Naive thymus-derived CD4-positive, alpha-beta T cell (primary cell): Measurements from ENCODE around the gene TGFBR3. TPM values are rescaled to one million over a fixed set of nuclear protein-coding genes. Genes with fewer than 3 reads are reported as not detected.

Experiments
- ATAC-seq: fragments of 150-1000 bp; cut with Tn5 transposase; 2 replicates; pipeline ENCODE4 v1.10.0; 2021; ENCODE audit warnings: mild to moderate bottlenecking, moderate library complexity
- CTCF ChIA-PET: fragments of 350-600 bp; sonication (Branson Sonifier 250); formaldehyde crosslinking; loops from one replicate; lab custom pipeline; 2021; ENCODE audit warnings: antibody characterized with exemption; lab: Charles Lee
- POLR2A ChIA-PET: fragments of 350-600 bp; sonication (Branson Sonifier 250); formaldehyde crosslinking; loops from one replicate; lab custom pipeline; 2021; ENCODE audit warnings: antibody characterized with exemption, inconsistent platforms; lab: Charles Lee
- DNase-seq, 9 donors: peaks; one replicate each; pipeline versions ENCODE4 v3.0.0 to v3.0.0-alpha.2; 2020 to 2022; ENCODE audit warnings: mixed read lengths in 1 of 9
- H3K27ac ChIP-seq: one replicate; pipeline ENCODE4 v1.7.0; 2013; ENCODE audit warnings: mild to moderate bottlenecking, low read depth, low read length, moderate library complexity
- H3K27me3 ChIP-seq, 2 donors: one replicate each; pipeline ENCODE4 v1.7.0; 2013; ENCODE audit warnings: low read length in 2 of 2, mild to moderate bottlenecking in 2 of 2, moderate library complexity in 2 of 2; ENCODE audit not compliant: control insufficient read depth in 2 of 2, insufficient read depth in 2 of 2
- H3K36me3 ChIP-seq, 3 experiments: 1 replicate in 2 of 3; 2 replicates in 1 of 3; pipeline ENCODE4 v1.7.0; 2013; ENCODE audit warnings: low read length in 3 of 3, mild to moderate bottlenecking in 3 of 3, moderate library complexity in 1 of 3; ENCODE audit not compliant: insufficient read depth in 3 of 3, control insufficient read depth in 2 of 3
- H3K4me1 ChIP-seq, 2 donors: one replicate each; pipeline ENCODE4 v1.7.0; 2013; ENCODE audit warnings: low read length in 2 of 2, mild to moderate bottlenecking in 2 of 2, moderate library complexity in 1 of 2; ENCODE audit not compliant: control insufficient read depth in 2 of 2, insufficient read depth in 2 of 2
- H3K4me3 ChIP-seq: 2 replicates; pipeline ENCODE4 v1.7.0; 2013; ENCODE audit warnings: mild to moderate bottlenecking, low read length
- H3K9me3 ChIP-seq, 3 experiments: 1 replicate in 2 of 3; 2 replicates in 1 of 3; pipeline ENCODE4 v1.7.0; 2013; ENCODE audit warnings: low read length in 3 of 3; ENCODE audit not compliant: control insufficient read depth in 2 of 3
- H3K27ac Mint-ChIP-seq, 9 donors: one replicate each; pipeline ENCODE4 v1.8.0; 2020 to 2022; ENCODE audit warnings: mixed read lengths in 9 of 9, mild to moderate bottlenecking in 8 of 9, moderate library complexity in 5 of 9, inconsistent platforms in 2 of 9
- H3K27me3 Mint-ChIP-seq, 5 donors: one replicate each; pipeline ENCODE4 v1.8.0; 2021 to 2022; ENCODE audit warnings: mixed read lengths in 5 of 5, mild to moderate bottlenecking in 1 of 5
- H3K36me3 Mint-ChIP-seq, 5 donors: one replicate each; pipeline ENCODE4 v1.8.0; 2020 to 2022; ENCODE audit warnings: mixed read lengths in 5 of 5, mild to moderate bottlenecking in 3 of 5, inconsistent platforms in 1 of 5
- H3K4me1 Mint-ChIP-seq, 7 donors: one replicate each; pipeline ENCODE4 v1.8.0; 2020 to 2022; ENCODE audit warnings: mixed read lengths in 7 of 7, mild to moderate bottlenecking in 3 of 7, inconsistent platforms in 1 of 7
- H3K4me3 Mint-ChIP-seq, 10 donors: one replicate each; pipeline ENCODE4 v1.8.0; 2020 to 2022; ENCODE audit warnings: mild to moderate bottlenecking in 10 of 10, mixed read lengths in 10 of 10, moderate library complexity in 6 of 10, inconsistent platforms in 2 of 10
- H3K9me3 Mint-ChIP-seq, 11 donors: one replicate each; pipeline ENCODE4 v1.8.0; 2020 to 2022; ENCODE audit warnings: mixed read lengths in 11 of 11, mild to moderate bottlenecking in 4 of 11, inconsistent platforms in 1 of 11, moderate library complexity in 1 of 11
- intact Hi-C, 2 donors: fragments of 100-400 bp; cut with micrococcal nuclease; formaldehyde crosslinking; loops; one replicate each; pipeline ENCODE4 v1.15.1; 2023
- polyA plus RNA-seq, 2 donors: library from polyadenylated mRNA; unstranded; fragments of 300-500 nt; fragmentation: Illumina TruSeq; gene quantifications; one replicate each; pipeline ENCODE4 v1.2.3, GENCODE V29; 2021
- total RNA-seq, 6 experiments: library from RNA in 5 of 6; stranded (reverse) in 5 of 6; gene quantifications; 1 replicate in 5 of 6; 2 replicates in 1 of 6; pipeline ENCODE4 v1.2.3 and lab custom pipeline; 2021 to 2026

TGFBR3 gene
- total and polyA plus RNA-seq, 7 experiments from 2014 or later: 9.4 to 36.3 (median 11.4) TPM

DNA sequence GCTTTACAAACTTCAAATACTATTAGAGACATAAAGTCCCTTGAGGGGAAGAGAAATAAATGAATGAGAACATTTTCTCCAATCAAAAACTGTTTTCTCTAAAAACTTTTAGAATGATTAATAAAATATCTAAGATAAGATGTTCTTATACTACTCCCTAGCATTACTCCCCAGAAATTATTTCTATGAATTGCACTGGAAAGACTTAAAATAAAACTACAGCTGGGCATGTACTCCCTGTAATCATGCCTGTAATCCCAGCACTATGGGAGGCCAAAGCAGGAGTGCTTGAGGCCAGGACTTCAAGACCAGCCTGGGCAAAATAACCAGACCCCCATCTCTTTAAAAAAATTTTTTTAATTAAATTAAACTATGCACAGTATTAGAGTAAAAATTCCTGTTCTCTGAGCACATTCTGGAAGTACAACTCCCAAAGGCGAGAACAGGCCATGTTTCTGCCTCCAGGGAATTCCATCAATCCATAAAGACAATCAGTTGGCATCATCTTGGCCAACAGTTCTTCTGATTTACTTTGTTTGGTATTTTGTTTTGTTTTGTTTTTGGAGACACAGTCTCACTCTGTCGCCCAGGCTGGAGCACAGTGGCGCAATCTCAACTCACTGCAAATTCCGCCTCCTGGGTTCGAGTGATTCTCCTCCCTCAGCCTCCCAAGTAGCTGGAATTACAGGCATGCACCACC lies 77.9 kb downstream of the TGFBR3 start:
- Histone ChIP-seq H3K9me3 (no peaks in the 10 kb centered on the region), H3K27ac (no peak overlapping the region), H3K4me3 (no peak overlapping the region), H3K36me3 (no peaks in the 10 kb centered on the region), H3K27me3 (no peaks in the 10 kb centered on the region), H3K4me1 (peaks cover 26 to 34% of the 10 kb centered on the region in 2 donors)
- peak overlapping the region in 7 of 9 donors; percentile 46 to 100 (median 87) for H3K27ac Mint-ChIP-seq
- H3K4me1 Mint-ChIP-seq: peaks cover 46 to 80% (median 60%) of the 10 kb centered on the region in 7 donors
- peaks cover 0 to 5% (median 0%) of the 10 kb centered on the region in 11 donors for H3K9me3 Mint-ChIP-seq
- intact Hi-C loops: loop anchor here (10.0 kb wide), 3 partner anchors 487 to 1157 kb away; partner anchors contain the start of genes GLMN (in 2 of the 2), RPAP2 (in 2 of the 2), DIPK1A (in 1 of the 2) and RPL5 (in 1 of the 2)
- ChIA-PET CTCF (no interaction called here), POLR2A (no interaction called here)
- no peak overlapping the region for H3K4me3 Mint-ChIP-seq
- H3K36me3 Mint-ChIP-seq: peaks cover 0 to 11% (median 0%) of the 10 kb centered on the region in 5 donors
- DNase-seq (no peak), ATAC-seq (no peak)
- H3K27me3 Mint-ChIP-seq: peaks cover 0 to 11% (median 0%) of the 10 kb centered on the region in 5 donors

DNA sequence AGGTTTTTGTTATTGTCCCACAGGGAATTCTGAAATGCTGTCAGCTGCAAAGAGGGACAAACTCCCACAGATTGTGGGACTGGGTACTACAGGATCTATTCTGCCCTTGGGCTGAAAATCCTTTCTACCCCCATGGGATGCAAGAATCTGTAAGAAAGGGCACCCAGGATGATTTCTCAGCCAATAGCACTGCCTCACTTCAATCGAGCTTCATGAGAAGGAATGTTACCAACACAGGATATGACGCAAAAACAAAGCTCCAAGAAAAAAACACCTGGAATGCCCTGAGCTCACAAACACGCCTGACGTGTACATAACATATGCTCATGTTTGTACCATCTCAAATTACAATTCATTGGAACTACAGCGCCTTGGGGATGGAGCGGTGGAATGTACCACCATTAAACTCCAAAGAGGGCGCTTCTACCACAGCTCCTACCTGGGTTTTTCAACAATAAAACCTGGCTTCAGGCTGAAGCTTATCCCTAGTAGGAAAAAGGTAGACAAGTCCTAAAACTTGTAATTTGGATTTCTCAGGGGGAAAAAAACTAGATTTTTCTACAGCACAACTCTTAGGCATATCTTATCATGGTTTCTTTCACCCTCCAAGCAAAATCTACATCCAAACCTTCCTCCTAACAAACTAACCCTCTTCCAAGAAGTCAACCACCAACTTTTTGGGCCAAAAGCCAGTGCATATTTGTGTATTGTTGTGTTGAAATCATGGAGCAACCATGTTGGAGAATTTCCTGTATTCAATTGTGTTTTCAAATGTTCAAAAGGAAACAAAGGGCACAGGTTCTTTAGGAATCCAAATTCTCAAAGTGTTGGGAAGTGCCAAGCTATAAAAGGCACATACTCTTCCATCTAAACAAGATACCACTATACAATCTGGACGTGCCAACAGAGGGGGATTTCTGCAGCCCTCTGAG lies 78.9 kb downstream of the TGFBR3 start:
- Mint-ChIP-seq H3K27me3 (peaks cover 0 to 15% (median 0%) of the 10 kb centered on the region in 5 donors), H3K4me3 (no peak overlapping the region), H3K27ac (peak overlapping the region in 8 of 9 donors; percentile 69 to 100 (median 98)), H3K36me3 (peaks cover 0 to 18% (median 0%) of the 10 kb centered on the region in 5 donors), H3K9me3 (peaks cover 0 to 6% (median 0%) of the 10 kb centered on the region in 11 donors), H3K4me1 (peaks cover 51 to 81% (median 63%) of the 10 kb centered on the region in 7 donors)
- intact Hi-C loops: loop anchor here (10.0 kb wide), 3 partner anchors 488 to 1158 kb away; partner anchors contain the start of genes GLMN (in 2 of the 2), RPAP2 (in 2 of the 2), DIPK1A (in 1 of the 2) and RPL5 (in 1 of the 2)
- H3K27ac ChIP-seq: peak overlapping the region; percentile 99
- H3K27me3 ChIP-seq: no peaks in the 10 kb centered on the region
- POLR2A ChIA-PET: interaction anchor here (4.3 kb wide), 1 partner anchor 15 kb away, joined by 23 read pairs; no protein-coding TSS in a partner anchor
- CTCF ChIA-PET: no interaction called here
- no peak overlapping the region for H3K4me3 ChIP-seq
- ATAC-seq: no peak
- no peak for DNase-seq
- H3K36me3 ChIP-seq: no peaks in the 10 kb centered on the region
- peaks cover 32 to 39% of the 10 kb centered on the region in 2 donors for H3K4me1 ChIP-seq
- no peaks in the 10 kb centered on the region for H3K9me3 ChIP-seq

DNA sequence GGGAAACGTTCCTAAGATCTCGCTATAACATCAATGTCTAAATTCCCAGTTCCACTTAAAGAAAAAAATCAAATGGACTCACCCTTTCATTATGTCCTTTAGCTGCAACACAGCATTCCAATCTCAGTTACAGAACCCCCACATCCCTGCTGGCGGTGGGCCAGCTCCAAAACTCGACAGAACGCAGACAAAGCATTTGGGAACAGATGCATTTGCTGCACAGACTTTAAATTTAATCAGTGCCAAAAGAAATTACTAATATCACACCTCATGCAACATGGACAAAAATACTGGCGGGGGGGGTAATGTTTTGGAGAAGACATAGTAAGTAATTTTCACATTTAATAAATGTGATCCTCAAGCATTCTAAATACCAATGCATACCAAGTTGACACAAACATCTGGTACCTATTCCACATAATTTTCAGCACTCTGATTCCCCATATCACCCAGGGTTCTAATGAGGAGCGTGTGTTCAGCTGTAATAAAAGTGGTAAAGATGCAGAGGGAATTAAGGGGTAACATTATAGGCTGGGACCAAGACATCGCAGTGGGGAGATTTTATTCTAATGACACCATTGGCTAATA lies 79.7 kb downstream of the TGFBR3 start:
- Histone ChIP-seq H3K9me3 (no peaks in the 10 kb centered on the region), H3K36me3 (no peaks in the 10 kb centered on the region), H3K27me3 (no peaks in the 10 kb centered on the region), H3K4me1 (peaks cover 32 to 39% of the 10 kb centered on the region in 2 donors), H3K4me3 (no peak overlapping the region), H3K27ac (peak overlapping the region; percentile 99)
- ChIA-PET POLR2A (interaction anchor here (1.5 to 4.3 kb wide), 2 partner anchors 10 to 14 kb away, joined by 13 to 23 read pairs; no protein-coding TSS in a partner anchor), CTCF (interaction anchor here (1.6 kb wide), 1 partner anchor 80 kb away, joined by 4 read pairs; the partner anchor contains the start of gene TGFBR3)
- Mint-ChIP-seq H3K4me3 (no peak overlapping the region), H3K9me3 (peaks cover 0 to 6% (median 0%) of the 10 kb centered on the region in 11 donors), H3K36me3 (peaks cover 0 to 21% (median 0%) of the 10 kb centered on the region in 5 donors), H3K27ac (peak overlapping the region; percentile 39 to 100 (median 98)), H3K27me3 (peaks cover 0 to 15% (median 0%) of the 10 kb centered on the region in 5 donors), H3K4me1 (peaks cover 47 to 81% (median 60%) of the 10 kb centered on the region in 7 donors)
- intact Hi-C loops: loop anchor here (10.0 kb wide), 3 partner anchors 489 to 1159 kb away; partner anchors contain the start of genes GLMN (in 2 of the 2), RPAP2 (in 2 of the 2), DIPK1A (in 1 of the 2) and RPL5 (in 1 of the 2)
- ATAC-seq (no peak), DNase-seq (no peak)

DNA sequence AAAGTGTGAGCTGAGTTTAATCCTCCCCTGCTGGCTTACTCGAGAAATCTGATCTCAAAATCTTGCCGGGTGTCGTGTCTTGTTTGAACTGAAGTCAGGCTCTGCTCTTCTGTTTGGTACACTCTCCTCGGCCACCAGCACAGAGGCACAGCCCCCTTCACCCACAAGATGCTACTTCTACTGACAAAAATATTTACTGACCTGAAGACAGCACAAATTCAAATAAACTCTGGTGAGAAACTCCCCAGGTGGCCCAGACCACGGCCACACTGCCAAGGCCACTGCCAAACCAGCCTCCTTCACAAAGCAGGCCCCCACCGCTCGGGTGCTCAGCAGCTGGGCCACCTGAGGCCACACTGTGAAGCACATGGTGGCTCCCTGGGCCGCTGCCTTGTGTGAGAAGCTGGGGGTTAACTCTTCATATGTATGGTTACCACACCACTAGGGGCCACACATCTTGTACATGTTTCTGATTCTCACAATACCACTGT lies 80.6 kb downstream of the TGFBR3 start:
- H3K4me1 ChIP-seq: peaks cover 29 to 39% of the 10 kb centered on the region in 2 donors
- Mint-ChIP-seq H3K4me1 (peaks cover 43 to 76% (median 54%) of the 10 kb centered on the region in 7 donors), H3K36me3 (peaks cover 0 to 23% (median 0%) of the 10 kb centered on the region in 5 donors), H3K9me3 (peaks cover 0 to 6% (median 0%) of the 10 kb centered on the region in 11 donors), H3K27me3 (peaks cover 0 to 15% (median 0%) of the 10 kb centered on the region in 5 donors), H3K4me3 (peak overlapping the region in 9 of 10 donors; percentile 6 to 81 (median 46)), H3K27ac (peak overlapping the region; percentile 96 to 100 (median 98))
- no peak for ATAC-seq
- CTCF ChIA-PET: interaction anchor here (0.7 to 1.6 kb wide), 3 partner anchors 10 to 163 kb away, joined by 3 to 4 read pairs (median 4); partner anchors contain the start of gene TGFBR3
- intact Hi-C loops: loop anchor here (2.0 to 10.0 kb wide), 8 partner anchors 23 to 1159 kb away; partner anchors contain the start of genes GLMN (in 2 of the 2), RPAP2 (in 2 of the 2), DIPK1A (in 1 of the 2) and GFI1 (in 1 of the 2)
- H3K9me3 ChIP-seq: no peaks in the 10 kb centered on the region
- DNase-seq: peak in 4 of 9 donors; percentile 11 to 36 (median 13)
- H3K27ac ChIP-seq: peak overlapping the region; percentile 99
- no peaks in the 10 kb centered on the region for H3K36me3 ChIP-seq
- POLR2A ChIA-PET: interaction anchor here (0.8 to 4.3 kb wide), 8 partner anchors 8 to 304 kb away, joined by 3 to 23 read pairs (median 4); no protein-coding TSS in a partner anchor
- H3K4me3 ChIP-seq: no peak overlapping the region
- H3K27me3 ChIP-seq: no peaks in the 10 kb centered on the region

DNA sequence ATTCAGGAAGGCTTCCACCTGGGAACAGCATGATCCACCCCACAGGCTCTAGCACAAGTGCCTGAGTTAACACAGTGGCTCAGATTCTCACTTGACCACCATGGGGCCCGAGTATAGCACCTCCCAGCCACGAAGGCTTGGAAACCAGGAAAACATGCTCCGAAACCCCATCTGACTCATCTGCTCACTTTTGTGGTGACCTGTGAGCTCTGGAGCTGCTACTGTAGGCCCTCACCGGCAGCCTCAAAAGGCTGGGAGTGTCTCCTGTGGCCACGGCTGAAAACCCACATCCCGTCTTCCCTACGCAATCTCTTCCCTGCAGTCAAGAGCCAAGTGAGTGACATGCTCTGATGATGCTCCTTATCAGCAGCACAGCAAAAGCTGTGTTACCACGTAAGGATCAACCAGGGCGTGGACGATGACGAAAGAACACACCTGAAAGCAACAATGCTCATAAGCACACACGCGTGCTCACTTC lies 81.4 kb downstream of the TGFBR3 start:
- peak; percentile 83 for ATAC-seq
- peaks cover 0 to 6% (median 0%) of the 10 kb centered on the region in 11 donors for H3K9me3 Mint-ChIP-seq
- H3K27me3 Mint-ChIP-seq: peaks cover 0 to 15% (median 0%) of the 10 kb centered on the region in 5 donors
- H3K9me3 ChIP-seq: no peaks in the 10 kb centered on the region
- peaks cover 0 to 23% (median 0%) of the 10 kb centered on the region in 5 donors for H3K36me3 Mint-ChIP-seq
- peak overlapping the region; percentile 48 for H3K4me3 ChIP-seq
- H3K4me1 ChIP-seq: peaks cover 27 to 36% of the 10 kb centered on the region in 2 donors
- no peaks in the 10 kb centered on the region for H3K27me3 ChIP-seq
- intact Hi-C loops: loop anchor here (1.0 to 10.0 kb wide), 23 partner anchors 13 to 1541 kb away; partner anchors contain the start of genes GFI1 (in 2 of the 2), GLMN (in 2 of the 2), RPAP2 (in 2 of the 2) and BTBD8 (in 1 of the 2)
- DNase-seq: peak; percentile 47 to 97 (median 95)
- H3K27ac Mint-ChIP-seq: peak overlapping the region; percentile 96 to 100 (median 98)
- H3K4me1 Mint-ChIP-seq: peaks cover 40 to 71% (median 53%) of the 10 kb centered on the region in 7 donors
- no peaks in the 10 kb centered on the region for H3K36me3 ChIP-seq
- H3K27ac ChIP-seq: peak overlapping the region; percentile 99
- peak overlapping the region; percentile 67 to 90 (median 78) for H3K4me3 Mint-ChIP-seq
- CTCF ChIA-PET: interaction anchor here (0.7 to 1.6 kb wide), 4 partner anchors 9 to 162 kb away, joined by 3 to 4 read pairs (median 4); partner anchors contain the start of gene TGFBR3
- POLR2A ChIA-PET: interaction anchor here (0.6 to 4.3 kb wide), 11 partner anchors 8 to 1029 kb away, joined by 3 to 23 read pairs (median 3); partner anchors contain the start of gene RPL5
